Loucy (cell line): Measurements from ENCODE around the gene C1QTNF9.

Experiments
- H2AFZ ChIP-seq: fragments of 200-600 bp; sonication (generic); 2 replicates; pipeline ENCODE4 v1.6.0; 2016; ENCODE audit warnings: antibody characterized with exemption, mild to moderate bottlenecking, low read length, moderate library complexity
- H3F3A ChIP-seq: fragments of 200-600 bp; 2 replicates; pipeline ENCODE4 v1.6.0; 2016; ENCODE audit warnings: antibody characterized with exemption, low read depth, mild to moderate bottlenecking
- H3K27me3 ChIP-seq: fragments of 200-600 bp; sonication (generic); 2 replicates; pipeline ENCODE4 v1.6.1; 2014; ENCODE audit warnings: low read length, mild to moderate bottlenecking; ENCODE audit not compliant: insufficient read depth, poor library complexity, severe bottlenecking
- H3K36me3 ChIP-seq: fragments of 200-600 bp; sonication (generic); 2 replicates; pipeline ENCODE4 v1.6.1; 2016; ENCODE audit warnings: low read length; ENCODE audit not compliant: insufficient read depth
- H3K4me1 ChIP-seq: fragments of 200-600 bp; sonication (generic); 2 replicates; pipeline ENCODE4 v1.5.1; 2014; ENCODE audit warnings: low read length, mild to moderate bottlenecking; ENCODE audit not compliant: insufficient read depth, poor library complexity, severe bottlenecking
- H3K4me2 ChIP-seq: fragments of 200-600 bp; sonication (generic); 2 replicates; pipeline ENCODE4 v1.6.0; 2014; ENCODE audit warnings: antibody characterized with exemption, low read length, low read depth, mild to moderate bottlenecking; ENCODE audit not compliant: poor library complexity, severe bottlenecking
- H3K4me3 ChIP-seq: fragments of 200-600 bp; sonication (generic); 2 replicates; pipeline ENCODE4 v1.5.1; 2014; ENCODE audit warnings: low read length, mild to moderate bottlenecking, mixed read lengths; ENCODE audit not compliant: poor library complexity, severe bottlenecking
- H3K79me2 ChIP-seq: fragments of 200-600 bp; sonication (generic); 2 replicates; pipeline ENCODE4 v1.6.1; 2014; ENCODE audit warnings: low read length; ENCODE audit not compliant: insufficient read depth
- H3K9ac ChIP-seq: fragments of 200-600 bp; sonication (generic); 2 replicates; pipeline ENCODE4 v1.6.0; 2014; ENCODE audit warnings: mild to moderate bottlenecking, low read depth, low read length, moderate library complexity; ENCODE audit not compliant: poor library complexity, severe bottlenecking
- H3K9me2 ChIP-seq: fragments of 200-600 bp; sonication (generic); replicated peaks from 2 replicates; pipeline ENCODE4 v1.6.1; 2016; ENCODE audit warnings: low read depth, low read length, mixed read lengths
- H3K9me3 ChIP-seq: fragments of 200-600 bp; sonication (generic); 2 replicates; pipeline ENCODE4 v1.6.1; 2014; ENCODE audit warnings: mild to moderate bottlenecking, antibody characterized with exemption, low read length, low read depth; ENCODE audit not compliant: insufficient read depth
- H4K20me1 ChIP-seq: fragments of 200-600 bp; sonication (generic); 2 replicates; pipeline ENCODE4 v1.6.0; 2014; ENCODE audit warnings: antibody characterized with exemption, low read length, mild to moderate bottlenecking; ENCODE audit not compliant: insufficient read depth, poor library complexity, severe bottlenecking
- CTCF ChIP-seq: fragments of 200-600 bp; sonication (generic); conservative IDR thresholded peaks from 2 replicates; pipeline ENCODE4 v1.5.1; 2014; ENCODE audit warnings: mild to moderate bottlenecking, antibody characterized with exemption, low read length
- EZH2phosphoT487 ChIP-seq: fragments of 200-600 bp; IDR thresholded peaks from 2 replicates; pipeline ENCODE4 v1.6.1; 2018; ENCODE audit warnings: antibody characterized with exemption, mild to moderate bottlenecking, moderate library complexity, borderline replicate concordance

The C1QTNF9 gene

GRCh38 chr13:24276861-24277260, 32.5 kb upstream of the C1QTNF9 start:
- Histone ChIP-seq H3F3A (0 out of 2 replicates have a peak, but pooled peaks cover 4% of the 10 kb centered on the region), H3K27me3 (no peaks in the 10 kb centered on the region), H3K9me2 (no peaks in the 10 kb centered on the region), H3K4me1 (peaks cover 29% of the 10 kb centered on the region), H3K9me3 (no peaks in the 10 kb centered on the region), H2AFZ (no peak overlapping the region), H3K4me2 (no peak overlapping the region), H3K4me3 (no peak overlapping the region), H3K79me2 (peaks cover 25% of the 10 kb centered on the region; the same call in 1 of the 2 replicates), H4K20me1 (no peaks in the 10 kb centered on the region), H3K9ac (no peak overlapping the region), H3K36me3 (no peaks in the 10 kb centered on the region; the same call in 1 of the 2 replicates)
- TF ChIP-seq EZH2phosphoT487 (no peak), CTCF (no peak)

DNA sequence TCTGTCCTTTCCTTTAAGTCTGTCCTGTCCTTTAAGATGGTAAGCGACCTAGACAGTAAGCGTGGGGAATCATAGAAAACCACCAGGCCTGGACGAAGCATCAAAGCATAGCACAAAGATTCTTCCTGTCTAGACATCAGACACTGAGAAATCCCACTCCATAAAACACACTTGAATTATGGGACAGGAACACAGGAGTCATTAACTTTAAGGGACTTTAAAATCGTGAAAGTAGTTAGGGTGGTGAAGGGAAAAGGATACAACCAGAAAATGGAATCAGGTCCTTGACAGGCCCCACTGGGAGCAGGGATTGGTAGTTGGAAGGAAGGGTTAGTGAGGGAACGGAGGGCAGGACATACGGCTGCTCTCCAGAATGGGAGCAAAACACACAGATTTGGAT, 31.6 kb upstream of the C1QTNF9 start:
- Histone ChIP-seq H4K20me1 (no peaks in the 10 kb centered on the region), H2AFZ (no peak overlapping the region), H3K4me3 (no peak overlapping the region), H3K27me3 (no peaks in the 10 kb centered on the region), H3K4me2 (no peak overlapping the region), H3K79me2 (peaks cover 18% of the 10 kb centered on the region; the same call in 1 of the 2 replicates), H3K9me2 (no peaks in the 10 kb centered on the region), H3F3A (no peaks in the 10 kb centered on the region), H3K4me1 (peaks cover 20% of the 10 kb centered on the region), H3K9me3 (no peaks in the 10 kb centered on the region), H3K36me3 (no peaks in the 10 kb centered on the region; the same call in 1 of the 2 replicates), H3K9ac (no peak overlapping the region)
- TF ChIP-seq EZH2phosphoT487, result no peak
- TF ChIP-seq CTCF, result no peak

DNA sequence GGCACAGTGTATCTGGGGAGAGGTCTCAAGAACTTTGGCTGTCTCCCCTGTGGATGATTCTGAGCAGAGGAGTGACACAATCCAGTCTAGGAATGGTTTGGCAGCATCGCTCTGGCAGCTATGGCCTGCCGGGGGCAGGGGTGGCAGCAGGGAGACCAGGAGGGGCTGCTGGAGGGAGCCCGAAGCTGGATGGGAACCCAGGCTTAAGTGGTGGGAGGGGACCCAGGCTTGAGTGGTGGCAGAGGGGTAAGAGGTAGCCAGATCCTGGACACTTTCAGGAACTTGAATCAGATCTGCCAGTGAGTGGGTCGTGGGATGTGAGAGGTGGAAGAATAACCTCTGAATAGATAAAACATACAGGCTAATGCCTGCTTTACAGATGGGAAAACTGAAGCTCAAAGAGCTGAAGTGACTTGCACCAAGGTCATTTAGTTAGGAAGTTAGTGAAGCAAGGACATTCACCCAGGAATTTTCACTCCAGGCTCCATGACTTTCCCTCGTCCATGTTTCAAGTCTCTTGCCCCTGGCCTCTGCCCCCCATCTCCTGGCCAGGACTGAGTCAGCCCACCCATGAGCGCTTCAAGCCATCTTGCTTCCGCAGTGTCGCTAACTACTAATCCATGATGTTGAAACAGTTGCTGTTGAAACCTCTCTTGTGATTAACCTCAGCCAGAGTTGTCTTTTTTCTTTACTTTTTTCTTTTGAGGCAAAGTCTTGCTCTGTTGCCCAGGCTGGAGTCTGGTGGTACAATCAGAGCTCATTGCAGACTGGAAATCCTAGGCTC, 29.9 kb upstream of the C1QTNF9 start:
- H3K4me2 ChIP-seq, result no peak overlapping the region
- H4K20me1 ChIP-seq, result no peaks in the 10 kb centered on the region
- peaks cover under 1% of the 10 kb centered on the region; the same call in 1 of the 2 replicates for H3K79me2 ChIP-seq
- no peak for TF ChIP-seq EZH2phosphoT487
- no peak for TF ChIP-seq CTCF
- no peaks in the 10 kb centered on the region for H3K9me3 ChIP-seq
- H3K4me3 ChIP-seq, result no peak overlapping the region
- no peaks in the 10 kb centered on the region for H3F3A ChIP-seq
- peaks cover 9% of the 10 kb centered on the region for H3K4me1 ChIP-seq
- H3K9ac ChIP-seq, result no peak overlapping the region
- no peak overlapping the region for H2AFZ ChIP-seq
- H3K36me3 ChIP-seq, result peaks cover 10% of the 10 kb centered on the region; the same call in 1 of the 2 replicates
- H3K27me3 ChIP-seq, result no peaks in the 10 kb centered on the region
- H3K9me2 ChIP-seq, result no peaks in the 10 kb centered on the region
